Stomach (tissue), 9 donors: ENCODE data around the gene DCD. TPM values are rescaled to one million over a fixed set of nuclear protein-coding genes. Genes with fewer than 3 reads are reported as not detected.

Experiments used
- DNase-seq, 2 donors: peaks; one replicate each; pipeline versions ENCODE4 v3.0.0 to v3.0.0-alpha.2; 2013 to 2019
- H3K27ac ChIP-seq, 5 donors: fragments of 200-600 bp in 4 of 5; sonication (generic) in 4 of 5; one replicate each; pipeline ENCODE4 v1.5.1; 2013 to 2019; ENCODE audit warnings: mild to moderate bottlenecking in 1 of 5, moderate library complexity in 1 of 5
- H3K27me3 ChIP-seq, 3 donors: fragments of 200-600 bp; sonication (generic); one replicate each; pipeline ENCODE4 v1.5.1; 2017 to 2019; ENCODE audit warnings: mixed run types in 1 of 3
- H3K36me3 ChIP-seq, 4 donors: fragments of 200-600 bp; sonication (generic); 1 replicate in 3 of 4; 2 replicates in 1 of 4; pipeline ENCODE4 v1.5.1; 2016 to 2019
- H3K4me1 ChIP-seq, 4 donors: fragments of 200-600 bp; sonication (generic); one replicate each; pipeline ENCODE4 v1.5.1; 2016 to 2019
- H3K4me3 ChIP-seq, 4 donors: fragments of 200-600 bp; sonication (generic) in 3 of 4; one replicate each; pipeline ENCODE4 v1.5.1; 2016 to 2019; ENCODE audit warnings: mild to moderate bottlenecking in 1 of 4
- H3K9me3 ChIP-seq, 4 donors: fragments of 200-600 bp; sonication (generic); one replicate each; pipeline ENCODE4 v1.5.1; 2016 to 2019
- EP300 ChIP-seq: sonication (generic); formaldehyde crosslinking; IDR thresholded peaks from one replicate; pipeline ENCODE4 v1.6.1; 2017; ENCODE audit warnings: antibody characterized with exemption
- POLR2A ChIP-seq, 4 donors: fragments of 450-650 bp; IDR thresholded peaks; one replicate each; pipeline ENCODE4 v1.6.1; 2016; ENCODE audit warnings: antibody characterized with exemption in 4 of 4, control low read depth in 2 of 4, mild to moderate bottlenecking in 1 of 4, moderate library complexity in 1 of 4
- POLR2AphosphoS5 ChIP-seq, 3 donors: sonication (generic); formaldehyde crosslinking; IDR thresholded peaks; one replicate each; pipeline ENCODE4 v1.6.1; 2016; ENCODE audit warnings: antibody characterized with exemption in 3 of 3
- WGBS, 5 donors: extraction: QIAGEN DNeasy Blood & Tissue Kit in 3 of 5; methylation state at CpG; one replicate each; pipeline versions ENCODE4 v1.1.5 to v1.1.7; 2013 to 2018; 5-methylcytosine and 5-hydroxymethylcytosine counted together
- intact Hi-C: fragments of 100-400 bp; cut with DNase I; formaldehyde crosslinking; loops from one replicate; pipeline ENCODE4 v1.15.1; 2023; ENCODE audit warnings: low total_unique reads
- polyA plus RNA-seq, 3 donors: library from polyadenylated mRNA; stranded (reverse); fragments of 200-250 nt; gene quantifications; one replicate each; pipeline ENCODE4 v1.2.3, GENCODE V29; 2013
- total RNA-seq, 5 donors: library from RNA; depleted of rRNA; stranded (reverse); fragments of >200 nt; gene quantifications; one replicate each; pipeline versions ENCODE4 v1.1.0 to v1.2.3, GENCODE V29; 2014 to 2016
- TF ChIP-seq, protein P1 (sequence below), 7 experiments: fragments of 450-650 bp in 4 of 7; fragments of 200-600 bp in 3 of 7; sonication (generic) in 3 of 7; IDR thresholded peaks; one replicate each; pipeline ENCODE4 v1.5.1; 2016 to 2019; ENCODE audit warnings: antibody characterized with exemption in 7 of 7, control low read depth in 2 of 7, mild to moderate bottlenecking in 1 of 7
- donor health status: healthy with polysubstance abuse.
- donor health status: Bipolar disorder and iron deficiency.
- donor health status: healthy.

Gene DCD
- total and polyA plus RNA-seq, 8 donors, result not detected

DNA sequence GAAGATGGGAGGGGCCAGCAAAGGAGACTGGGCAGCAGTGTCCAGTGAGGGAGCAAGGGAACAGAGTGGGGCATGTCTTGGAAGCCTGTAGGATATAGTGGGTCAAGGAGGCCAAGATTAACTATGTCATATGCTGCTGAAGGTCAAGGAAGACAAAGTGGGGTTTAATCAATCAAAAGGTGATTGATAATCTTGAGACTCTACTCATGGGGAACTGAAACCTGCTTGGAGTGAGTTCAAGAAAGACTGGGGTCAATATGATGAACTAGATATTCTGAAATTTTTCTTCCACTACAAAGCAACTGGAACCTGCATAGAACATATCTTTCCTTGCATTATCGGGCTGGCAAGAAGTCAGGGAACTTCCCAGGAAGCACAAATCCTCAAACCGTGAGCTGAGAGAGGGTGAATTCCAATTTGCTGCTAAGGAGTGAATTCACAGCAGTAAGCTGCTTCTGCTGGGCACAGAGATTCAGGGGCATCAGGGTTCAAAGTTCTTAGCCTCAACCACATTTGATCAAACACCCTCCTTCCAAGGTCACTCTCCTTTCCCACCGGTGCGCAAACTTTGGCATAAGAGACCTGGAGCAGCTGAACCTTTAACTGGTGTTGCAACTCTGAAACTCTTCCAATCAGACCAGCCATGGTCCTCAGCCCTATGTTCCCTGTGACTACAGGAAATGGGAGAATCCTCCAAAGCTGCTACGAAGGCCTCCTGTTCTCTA is 40.3 kb upstream of the DCD start:
- no peak overlapping the region for H3K27ac ChIP-seq
- H3K27me3 ChIP-seq, result peaks cover 0 to 22% (median 0%) of the 10 kb centered on the region in 3 donors
- peak in 1 of 2 donors; percentile 31 for DNase-seq
- H3K9me3 ChIP-seq, result peaks cover 0 to 8% (median 5%) of the 10 kb centered on the region in 4 donors
- 29 to 67% (median 51%) methylated on average over 3 to 5 of the region's 5 CpGs for WGBS, 5 donors
- H3K36me3 ChIP-seq, result no peaks in the 10 kb centered on the region
- TF ChIP-seq EP300, result no peak
- no peak overlapping the region for H3K4me3 ChIP-seq
- H3K4me1 ChIP-seq, result peaks cover 0 to 15% (median 14%) of the 10 kb centered on the region in 4 donors
- intact Hi-C loops, result no loop called here

DNA sequence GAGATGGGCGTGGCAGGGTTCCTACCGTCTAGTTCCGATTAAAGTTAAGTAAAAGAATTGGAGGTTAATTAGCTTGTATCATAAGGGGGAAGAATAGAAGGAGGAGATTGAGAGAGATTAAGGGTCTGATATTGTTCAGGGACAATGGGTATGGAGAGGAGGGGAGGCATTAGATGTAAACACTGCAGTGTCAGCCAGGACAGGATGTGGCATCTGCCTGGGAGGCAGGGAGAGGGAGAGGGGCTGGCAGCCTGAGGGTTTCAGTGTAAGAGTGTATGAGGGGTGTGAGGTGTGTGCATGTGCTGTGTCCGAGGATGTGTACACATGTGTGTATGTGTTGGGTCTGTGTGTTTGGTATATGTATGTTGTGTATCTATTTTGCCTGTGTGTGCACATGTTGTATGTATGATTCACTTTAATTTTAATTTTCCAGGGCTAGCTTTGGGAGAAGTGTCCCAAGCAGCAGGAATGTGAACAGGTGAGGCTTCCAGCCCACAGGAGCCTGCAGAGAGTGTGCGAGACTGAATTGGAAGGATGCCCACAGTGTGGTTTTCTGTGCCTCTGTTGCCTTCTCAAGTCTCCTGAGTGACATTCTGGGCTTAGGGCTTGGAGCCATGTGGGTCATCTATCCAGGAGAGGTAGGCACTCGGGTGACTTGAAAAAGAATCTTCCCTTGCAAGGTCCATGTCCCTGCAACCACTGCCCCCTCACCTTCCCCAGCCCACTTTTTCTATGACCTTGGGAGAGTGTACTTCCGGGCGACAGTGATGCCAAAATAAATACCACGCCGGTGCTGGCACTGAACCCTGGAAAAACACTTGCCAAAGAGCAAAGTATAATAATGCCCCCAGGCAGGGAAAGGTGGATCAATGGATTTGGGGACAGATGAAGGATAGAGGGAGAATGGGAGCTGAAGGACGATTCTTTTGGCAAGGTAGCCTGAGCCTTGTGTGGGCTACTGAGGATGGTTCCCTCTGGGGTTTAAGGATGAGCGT is 36.8 kb upstream of the DCD start:
- TF ChIP-seq POLR2AphosphoS5 (IDR thresholded peaks at IDR 0.05), result no peak
- TF ChIP-seq POLR2A (IDR thresholded peaks at IDR 0.05), result no peak
- TF ChIP-seq, protein P1, sequence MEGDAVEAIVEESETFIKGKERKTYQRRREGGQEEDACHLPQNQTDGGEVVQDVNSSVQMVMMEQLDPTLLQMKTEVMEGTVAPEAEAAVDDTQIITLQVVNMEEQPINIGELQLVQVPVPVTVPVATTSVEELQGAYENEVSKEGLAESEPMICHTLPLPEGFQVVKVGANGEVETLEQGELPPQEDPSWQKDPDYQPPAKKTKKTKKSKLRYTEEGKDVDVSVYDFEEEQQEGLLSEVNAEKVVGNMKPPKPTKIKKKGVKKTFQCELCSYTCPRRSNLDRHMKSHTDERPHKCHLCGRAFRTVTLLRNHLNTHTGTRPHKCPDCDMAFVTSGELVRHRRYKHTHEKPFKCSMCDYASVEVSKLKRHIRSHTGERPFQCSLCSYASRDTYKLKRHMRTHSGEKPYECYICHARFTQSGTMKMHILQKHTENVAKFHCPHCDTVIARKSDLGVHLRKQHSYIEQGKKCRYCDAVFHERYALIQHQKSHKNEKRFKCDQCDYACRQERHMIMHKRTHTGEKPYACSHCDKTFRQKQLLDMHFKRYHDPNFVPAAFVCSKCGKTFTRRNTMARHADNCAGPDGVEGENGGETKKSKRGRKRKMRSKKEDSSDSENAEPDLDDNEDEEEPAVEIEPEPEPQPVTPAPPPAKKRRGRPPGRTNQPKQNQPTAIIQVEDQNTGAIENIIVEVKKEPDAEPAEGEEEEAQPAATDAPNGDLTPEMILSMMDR (IDR thresholded peaks at IDR 0.05), result no peak
- TF ChIP-seq EP300, result no peak
- Histone ChIP-seq H3K9me3 (peaks cover 0 to 8% (median 5%) of the 10 kb centered on the region in 4 donors), H3K36me3 (no peaks in the 10 kb centered on the region), H3K4me1 (peaks cover 0 to 15% (median 14%) of the 10 kb centered on the region in 4 donors), H3K4me3 (no peak overlapping the region), H3K27me3 (peaks cover 0 to 28% (median 0%) of the 10 kb centered on the region in 3 donors), H3K27ac (peak overlapping the region in 3 of 5 donors; percentile 30 to 55 (median 39))
- peak in 1 of 2 donors; percentile 74 for DNase-seq
- 34 to 48% (median 41%) methylated on average over 12 of the region's 12 CpGs for WGBS, 5 donors
- intact Hi-C loops, result no loop called here

DNA sequence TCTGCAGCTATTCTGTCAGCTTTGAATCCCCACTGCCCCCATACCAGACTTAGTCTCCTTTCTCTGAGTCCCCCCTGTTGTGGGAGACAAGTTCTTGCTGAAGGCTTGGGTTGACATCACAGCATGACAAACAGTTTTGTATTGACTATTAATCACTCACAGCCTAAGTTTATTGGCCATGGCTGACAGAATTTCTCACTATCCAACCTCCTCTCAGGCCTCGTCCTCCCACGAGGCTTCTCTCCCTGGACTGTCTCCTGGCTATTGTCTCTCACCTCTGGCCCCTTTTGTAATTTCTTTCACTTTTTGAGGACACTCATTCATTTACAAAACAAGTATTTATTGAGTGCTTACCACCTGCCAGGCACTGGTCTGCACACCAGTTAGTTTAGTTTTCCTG is 35.2 kb upstream of the DCD start:
- Histone ChIP-seq H3K36me3 (no peaks in the 10 kb centered on the region), H3K9me3 (peaks cover 0 to 8% (median 5%) of the 10 kb centered on the region in 4 donors), H3K27me3 (peaks cover 0 to 28% (median 0%) of the 10 kb centered on the region in 3 donors), H3K4me1 (peaks cover 0 to 15% (median 11%) of the 10 kb centered on the region in 4 donors), H3K4me3 (no peak overlapping the region), H3K27ac (no peak overlapping the region)
- intact Hi-C loops, result no loop called here
- TF ChIP-seq, protein P1 (IDR thresholded peaks at IDR 0.05), result no peak
- TF ChIP-seq POLR2A (IDR thresholded peaks at IDR 0.05), result no peak
- TF ChIP-seq EP300, result no peak
- no peak for TF ChIP-seq POLR2AphosphoS5 (IDR thresholded peaks at IDR 0.05)
- 50 to 61% (median 56%) methylated on average over 2 of the region's 2 CpGs for WGBS, 5 donors
- no peak for DNase-seq

DNA sequence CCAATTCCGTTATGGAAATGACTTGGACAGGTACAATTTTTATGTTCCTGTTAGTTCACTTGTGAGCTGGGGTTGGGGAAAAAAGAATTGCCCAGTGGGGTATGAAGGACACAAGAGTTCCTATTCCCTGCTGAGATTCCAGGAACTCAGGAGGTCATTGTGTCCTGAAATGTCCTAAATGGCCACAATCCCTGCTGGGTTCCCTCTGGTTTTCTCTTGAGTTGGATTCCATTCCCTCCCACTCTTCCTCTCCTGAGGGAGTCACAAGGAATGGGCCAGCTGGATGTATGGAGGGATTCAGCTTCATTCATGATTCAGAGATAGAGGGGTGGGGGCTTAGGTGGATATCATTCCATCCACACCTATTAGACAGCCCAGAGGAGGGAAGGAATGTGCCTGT is 34.5 kb upstream of the DCD start:
- Histone ChIP-seq H3K27me3 (peaks cover 0 to 28% (median 0%) of the 10 kb centered on the region in 3 donors), H3K27ac (no peak overlapping the region), H3K4me3 (no peak overlapping the region), H3K36me3 (no peaks in the 10 kb centered on the region), H3K4me1 (peaks cover 0 to 15% (median 11%) of the 10 kb centered on the region in 4 donors), H3K9me3 (peaks cover 0 to 8% (median 5%) of the 10 kb centered on the region in 4 donors)
- no peak for DNase-seq
- intact Hi-C loops, result no loop called here
- 73 to 100% (median 81%) methylated on average over 1 of the region's 1 CpG for WGBS, 5 donors
- TF ChIP-seq EP300 (no peak), POLR2AphosphoS5 (IDR thresholded peaks at IDR 0.05) (no peak), POLR2A (IDR thresholded peaks at IDR 0.05) (no peak)
- TF ChIP-seq, protein P1 (IDR thresholded peaks at IDR 0.05), result no peak
